Esophagus (tissue), 2 donors: ENCODE measurements around the gene SUPT20HL1. TPM values are rescaled to one million over a fixed set of nuclear protein-coding genes. Genes with fewer than 3 reads are reported as not detected.

Experiments used
- H3K27ac ChIP-seq, 2 donors: one replicate each; pipeline ENCODE4 v1.5.1; 2013; ENCODE audit warnings: low read depth in 2 of 2, mild to moderate bottlenecking in 2 of 2, inconsistent platforms in 1 of 2, low read length in 1 of 2, moderate library complexity in 1 of 2
- H3K27me3 ChIP-seq, 2 donors: one replicate each; pipeline ENCODE4 v1.6.1; 2013; ENCODE audit warnings: low read length in 2 of 2, control low read depth in 1 of 2, mild to moderate bottlenecking in 1 of 2; ENCODE audit not compliant: insufficient read depth in 2 of 2, control insufficient read depth in 1 of 2
- H3K36me3 ChIP-seq, 2 donors: one replicate each; pipeline ENCODE4 v1.6.1; 2013; ENCODE audit warnings: low read length in 1 of 2; ENCODE audit not compliant: control insufficient read depth in 2 of 2, insufficient read depth in 2 of 2
- H3K4me1 ChIP-seq, 2 donors: one replicate each; pipeline ENCODE4 v1.6.1; 2013; ENCODE audit warnings: low read length in 1 of 2; ENCODE audit not compliant: control insufficient read depth in 2 of 2, insufficient read depth in 2 of 2
- H3K4me3 ChIP-seq, 2 donors: one replicate each; pipeline ENCODE4 v1.5.1; 2013; ENCODE audit warnings: low read length in 2 of 2, mild to moderate bottlenecking in 2 of 2, low read depth in 1 of 2, moderate library complexity in 1 of 2
- H3K9me3 ChIP-seq, 2 donors: one replicate each; pipeline ENCODE4 v1.6.1; 2013; ENCODE audit warnings: mild to moderate bottlenecking in 2 of 2, low read depth in 1 of 2, low read length in 1 of 2, moderate library complexity in 1 of 2; ENCODE audit not compliant: control insufficient read depth in 2 of 2, insufficient read depth in 1 of 2
- WGBS, 2 donors: extraction: QIAGEN DNeasy Blood & Tissue Kit; methylation state at CpG; one replicate each; pipeline ENCODE4 v1.1.7; 2013; 5-methylcytosine and 5-hydroxymethylcytosine counted together
- polyA plus RNA-seq, 2 donors: library from polyadenylated mRNA; stranded (reverse); fragments of 200-250 nt; gene quantifications; one replicate each; pipeline ENCODE4 v1.2.3, GENCODE V29; 2013
- donor health status: healthy with polysubstance abuse.
- donor health status: Bipolar disorder and iron deficiency.

SUPT20HL1 gene
- polyA plus RNA-seq, 2 donors = not detected

GRCh38 chrX:24391389-24391788 lies 30.9 kb downstream of the SUPT20HL1 start:
- Histone ChIP-seq H3K27me3 (peaks cover 0 to 5% of the 10 kb centered on the region in 2 donors), H3K27ac (no peak overlapping the region)

GRCh38 chrX:24391843-24392242 lies 31.4 kb downstream of the SUPT20HL1 start:
- 82 to 90% methylated on average over 3 of the region's 3 CpGs for WGBS, 2 donors
- H3K36me3 ChIP-seq = no peaks in the 10 kb centered on the region
- H3K27me3 ChIP-seq = peaks cover 0 to 5% of the 10 kb centered on the region in 2 donors

More at GRCh38 chrX:24391389-24391788, 30.9 kb downstream of the SUPT20HL1 start:
- H3K9me3 ChIP-seq = no peaks in the 10 kb centered on the region
- H3K4me1 ChIP-seq = no peaks in the 10 kb centered on the region
- WGBS, 2 donors = 61 to 68% methylated on average over 5 of the region's 5 CpGs
- no peak overlapping the region for H3K4me3 ChIP-seq
- H3K36me3 ChIP-seq = no peaks in the 10 kb centered on the region

GRCh38 chrX:24392709-24393108 lies 32.3 kb downstream of the SUPT20HL1 start:
- H3K4me3 ChIP-seq = no peak overlapping the region
- no peaks in the 10 kb centered on the region for H3K36me3 ChIP-seq
- peaks cover 0 to 5% of the 10 kb centered on the region in 2 donors for H3K27me3 ChIP-seq
- H3K4me1 ChIP-seq = no peaks in the 10 kb centered on the region
- H3K27ac ChIP-seq = no peak overlapping the region
- 31 to 50% methylated on average over 6 of the region's 6 CpGs for WGBS, 2 donors
- no peaks in the 10 kb centered on the region for H3K9me3 ChIP-seq

More at GRCh38 chrX:24391843-24392242, 31.4 kb downstream of the SUPT20HL1 start:
- no peak overlapping the region for H3K4me3 ChIP-seq
- no peaks in the 10 kb centered on the region for H3K4me1 ChIP-seq
- H3K9me3 ChIP-seq = no peaks in the 10 kb centered on the region
- no peak overlapping the region for H3K27ac ChIP-seq

GRCh38 chrX:24395775-24396174 lies 35.3 kb downstream of the SUPT20HL1 start:
- no peak overlapping the region for H3K4me3 ChIP-seq
- H3K4me1 ChIP-seq = no peaks in the 10 kb centered on the region
- peaks cover 0 to 5% of the 10 kb centered on the region in 2 donors for H3K27me3 ChIP-seq
- WGBS, 2 donors = 1 to 4% methylated on average over 4 of the region's 4 CpGs
- no peak overlapping the region for H3K27ac ChIP-seq
- H3K36me3 ChIP-seq = no peaks in the 10 kb centered on the region
- no peaks in the 10 kb centered on the region for H3K9me3 ChIP-seq

GRCh38 chrX:24396236-24396930 lies 35.9 kb downstream of the SUPT20HL1 start:
- Histone ChIP-seq H3K27ac (no peak overlapping the region), H3K4me1 (no peaks in the 10 kb centered on the region), H3K9me3 (no peaks in the 10 kb centered on the region), H3K4me3 (no peak overlapping the region), H3K36me3 (no peaks in the 10 kb centered on the region), H3K27me3 (peaks cover 0 to 5% of the 10 kb centered on the region in 2 donors)
- 33 to 52% methylated on average over 5 of the region's 5 CpGs for WGBS, 2 donors

- Histone ChIP-seq H3K4me3 (no peak overlapping the region), H3K27ac (no peak overlapping the region)
- 37 to 42% methylated on average over 1 of the region's 1 CpG for WGBS, 2 donors
Measured at GRCh38 chrX:24396931-24397279, 36.5 kb downstream of the SUPT20HL1 start.

GRCh38 chrX:24398766-24399165 lies 38.3 kb downstream of the SUPT20HL1 start:
- WGBS, 2 donors = 62 to 75% methylated on average over 2 of the region's 2 CpGs
- H3K36me3 ChIP-seq = no peaks in the 10 kb centered on the region
- no peak overlapping the region for H3K27ac ChIP-seq
- no peak overlapping the region for H3K4me3 ChIP-seq
- H3K4me1 ChIP-seq = no peaks in the 10 kb centered on the region
- no peaks in the 10 kb centered on the region for H3K9me3 ChIP-seq
- H3K27me3 ChIP-seq = no peaks in the 10 kb centered on the region

More at GRCh38 chrX:24396931-24397279, 36.5 kb downstream of the SUPT20HL1 start:
- Histone ChIP-seq H3K4me1 (no peaks in the 10 kb centered on the region), H3K27me3 (peaks cover 0 to 5% of the 10 kb centered on the region in 2 donors), H3K36me3 (no peaks in the 10 kb centered on the region), H3K9me3 (no peaks in the 10 kb centered on the region)

GRCh38 chrX:24399550-24399949 lies 39.1 kb downstream of the SUPT20HL1 start:
- 77 to 90% methylated on average over 5 of the region's 5 CpGs for WGBS, 2 donors
- H3K9me3 ChIP-seq = no peaks in the 10 kb centered on the region
- no peak overlapping the region for H3K4me3 ChIP-seq
- no peak overlapping the region for H3K27ac ChIP-seq
- no peaks in the 10 kb centered on the region for H3K4me1 ChIP-seq
- H3K27me3 ChIP-seq = no peaks in the 10 kb centered on the region
- no peaks in the 10 kb centered on the region for H3K36me3 ChIP-seq

GRCh38 chrX:24405959-24406358 lies 45.5 kb downstream of the SUPT20HL1 start:
- H3K27ac ChIP-seq = no peak overlapping the region
- no peaks in the 10 kb centered on the region for H3K36me3 ChIP-seq
- no peak overlapping the region for H3K4me3 ChIP-seq
- no peaks in the 10 kb centered on the region for H3K27me3 ChIP-seq
- H3K9me3 ChIP-seq = no peaks in the 10 kb centered on the region
- no peaks in the 10 kb centered on the region for H3K4me1 ChIP-seq
